ENCODE results near the gene ADAM15. TPM values are rescaled to one million over a fixed set of nuclear protein-coding genes. Genes with fewer than 3 reads are reported as not detected.

The ADAM15 gene
- total RNA-seq, 1 experiment from 2014 or later = 30.6 TPM

DNA sequence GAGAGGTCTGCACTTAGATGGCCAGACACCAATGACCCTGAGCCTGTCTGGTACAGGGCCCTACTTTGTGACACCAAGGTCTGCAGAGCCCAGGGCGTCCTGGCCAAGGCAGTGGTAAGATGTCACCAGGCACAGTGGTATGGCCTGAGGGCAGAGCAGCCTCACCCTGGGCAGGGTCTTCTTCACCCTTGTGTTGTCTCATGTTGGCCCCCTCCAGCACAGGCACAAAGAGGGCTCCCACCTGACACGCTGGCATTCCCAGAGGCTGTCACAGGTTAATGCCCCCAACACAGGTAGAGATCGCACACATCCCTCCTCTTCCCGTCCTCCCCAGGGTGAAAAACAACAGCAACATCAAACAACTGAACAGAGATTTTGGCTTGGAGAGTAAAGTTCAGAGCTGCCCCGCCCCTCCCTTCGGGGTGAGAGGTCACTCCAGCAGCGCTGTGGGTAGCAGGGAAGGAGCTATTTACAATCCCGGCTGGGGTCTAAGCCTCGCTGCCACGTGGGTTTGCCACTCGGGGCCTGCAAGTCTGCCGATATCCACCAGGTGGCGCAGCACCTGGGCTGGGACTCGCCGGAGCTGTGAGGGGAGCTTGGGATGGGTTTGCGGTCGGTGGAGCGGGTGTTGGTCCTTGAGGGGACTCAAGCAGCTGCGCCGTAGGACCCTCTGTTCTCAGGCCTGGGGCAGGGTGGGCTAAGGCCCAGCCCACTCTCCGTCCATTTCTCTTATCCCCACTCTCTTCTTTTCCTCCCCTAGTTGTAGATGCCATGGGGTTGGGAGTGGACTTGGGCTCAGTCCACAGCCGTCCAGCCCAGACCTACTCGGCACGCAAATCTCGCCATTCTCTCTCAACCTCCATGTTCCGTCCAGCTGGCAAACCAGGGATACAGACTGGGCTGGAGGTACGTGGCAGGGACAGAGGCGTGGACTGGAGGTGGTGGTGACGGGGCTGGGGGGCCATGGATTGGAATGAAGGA lies 40.2 kb downstream of the ADAM15 start:
- no peak overlapping the region for H3K56ac ChIP-seq (ENCODE audit: insufficient read length, low read depth, low read length)

More for the DNA sequence above, 40.2 kb downstream of the ADAM15 start:
- TF ChIP-seq, protein P1, sequence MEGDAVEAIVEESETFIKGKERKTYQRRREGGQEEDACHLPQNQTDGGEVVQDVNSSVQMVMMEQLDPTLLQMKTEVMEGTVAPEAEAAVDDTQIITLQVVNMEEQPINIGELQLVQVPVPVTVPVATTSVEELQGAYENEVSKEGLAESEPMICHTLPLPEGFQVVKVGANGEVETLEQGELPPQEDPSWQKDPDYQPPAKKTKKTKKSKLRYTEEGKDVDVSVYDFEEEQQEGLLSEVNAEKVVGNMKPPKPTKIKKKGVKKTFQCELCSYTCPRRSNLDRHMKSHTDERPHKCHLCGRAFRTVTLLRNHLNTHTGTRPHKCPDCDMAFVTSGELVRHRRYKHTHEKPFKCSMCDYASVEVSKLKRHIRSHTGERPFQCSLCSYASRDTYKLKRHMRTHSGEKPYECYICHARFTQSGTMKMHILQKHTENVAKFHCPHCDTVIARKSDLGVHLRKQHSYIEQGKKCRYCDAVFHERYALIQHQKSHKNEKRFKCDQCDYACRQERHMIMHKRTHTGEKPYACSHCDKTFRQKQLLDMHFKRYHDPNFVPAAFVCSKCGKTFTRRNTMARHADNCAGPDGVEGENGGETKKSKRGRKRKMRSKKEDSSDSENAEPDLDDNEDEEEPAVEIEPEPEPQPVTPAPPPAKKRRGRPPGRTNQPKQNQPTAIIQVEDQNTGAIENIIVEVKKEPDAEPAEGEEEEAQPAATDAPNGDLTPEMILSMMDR (conservative IDR thresholded peaks at IDR 0.05) = peak; percentile 99
- H4K8ac ChIP-seq (replicated peaks; ENCODE audit: insufficient read length, low read depth, low read length) = no peak overlapping the region
- H3K14ac ChIP-seq (ENCODE audit: insufficient read depth, low read length) = no peak overlapping the region
- Mint-ChIP-seq H3K4me1 (peaks cover 17 to 35% of the 10 kb centered on the region in 2 experiments), H3K36me3 (ENCODE audit: insufficient read depth in 1 of 3, low read depth in 3 of 3) (0 out of 7 replicates have a peak, but pooled peaks cover 0 to 4% (median 0%) of the 10 kb centered on the region in 3 experiments), H3K27ac (no peak overlapping the region), H3K27me3 (ENCODE audit: low read depth) (peaks cover 50% of the 10 kb centered on the region), H3K4me3 (peak overlapping the region in 1 of 2 experiments; percentile 27; a peak in 2 of 5 replicates), H3K9me3 (no peaks in the 10 kb centered on the region; a peak in 1 of 5 replicates)
- H3K23me2 ChIP-seq (ENCODE audit: insufficient read length, low read depth, low read length, poor library complexity, severe bottlenecking) = peaks cover 7% of the 10 kb centered on the region
- peak overlapping the region; percentile 10 for H3K4me2 ChIP-seq (ENCODE audit: insufficient read depth, insufficient read length, low read length)
- no peak overlapping the region for H4K91ac ChIP-seq (ENCODE audit: insufficient read length, low read depth, low read length)
- no peak overlapping the region for H3T11ph ChIP-seq (ENCODE audit: low read length)
- H3K79me2 ChIP-seq (ENCODE audit: insufficient read depth, low read length) = no peaks in the 10 kb centered on the region
- no peak overlapping the region for H3K23ac ChIP-seq (ENCODE audit: insufficient read length, low read depth, low read length)
- H3K9ac ChIP-seq (ENCODE audit: extremely low read depth, insufficient read length, low read length) = no peak overlapping the region
- peak; percentile 91 for DNase-seq
- H2AFZ ChIP-seq (ENCODE audit: low read length) = no peak overlapping the region
- no peaks in the 10 kb centered on the region for H4K20me1 ChIP-seq (ENCODE audit: control insufficient read depth, insufficient read depth, insufficient read length)
- no peak overlapping the region for H3K4ac ChIP-seq (ENCODE audit: low read depth, low read length)
- H3K4me1 ChIP-seq (ENCODE audit: insufficient read depth, low read length) = no peaks in the 10 kb centered on the region
- peaks cover 2% of the 10 kb centered on the region; the same call in 1 of the 2 replicates for H3K27me3 ChIP-seq (ENCODE audit: insufficient read depth, low read length)
- no peak overlapping the region for H2BK15ac ChIP-seq (ENCODE audit: low read depth, low read length)
- H2BK120ac ChIP-seq (ENCODE audit: low read depth, low read length, poor library complexity, severe bottlenecking) = no peak overlapping the region
- no peak overlapping the region for H2BK5ac ChIP-seq (ENCODE audit: insufficient read length, low read length)
- no peak overlapping the region for H2BK20ac ChIP-seq (ENCODE audit: low read depth, low read length, poor library complexity, severe bottlenecking)
- no CpG with 5 or more reads among the region's 29 CpGs for WGBS (ENCODE audit: extremely low coverage, insufficient read length, low lambda C conversion rate)
- no peak overlapping the region for H2AK5ac ChIP-seq (ENCODE audit: insufficient read length, low read length)
- H3K18ac ChIP-seq (ENCODE audit: insufficient read length, low read depth, low read length) = no peak overlapping the region
- no peaks in the 10 kb centered on the region for H3K9me3 ChIP-seq (ENCODE audit: control insufficient read depth, low read depth, low read length)
- H3K79me1 ChIP-seq (ENCODE audit: insufficient read depth, low read depth, low read length, poor library complexity, severe bottlenecking) = no peaks in the 10 kb centered on the region
- H2BK12ac ChIP-seq (ENCODE audit: insufficient read length, low read depth, low read length) = no peak overlapping the region
- H4K5ac ChIP-seq (ENCODE audit: insufficient read length, low read depth, low read length) = no peak overlapping the region
- no peak overlapping the region for H3K27ac ChIP-seq (ENCODE audit: insufficient read length, low read depth, low read length)
